Hepatocyte (in vitro differentiated cells): Measurements from ENCODE around the gene SSTR4.

ENCODE experiments used
- EZH2phosphoT487 ChIP-seq: fragments of 200-600 bp; sonication (generic); IDR thresholded peaks from one replicate; pipeline ENCODE4 v1.6.1; 2018; ENCODE audit warnings: antibody characterized with exemption, mild to moderate bottlenecking, low read depth, moderate library complexity; ENCODE audit not compliant: unreplicated experiment, severe bottlenecking
- TF ChIP-seq, protein P1 (sequence below): fragments of 200-600 bp; sonication (generic); IDR thresholded peaks from 2 replicates; pipeline ENCODE4 v1.5.1; 2016; ENCODE audit warnings: antibody characterized with exemption, mild to moderate bottlenecking; ENCODE audit not compliant: poor library complexity

DNA sequence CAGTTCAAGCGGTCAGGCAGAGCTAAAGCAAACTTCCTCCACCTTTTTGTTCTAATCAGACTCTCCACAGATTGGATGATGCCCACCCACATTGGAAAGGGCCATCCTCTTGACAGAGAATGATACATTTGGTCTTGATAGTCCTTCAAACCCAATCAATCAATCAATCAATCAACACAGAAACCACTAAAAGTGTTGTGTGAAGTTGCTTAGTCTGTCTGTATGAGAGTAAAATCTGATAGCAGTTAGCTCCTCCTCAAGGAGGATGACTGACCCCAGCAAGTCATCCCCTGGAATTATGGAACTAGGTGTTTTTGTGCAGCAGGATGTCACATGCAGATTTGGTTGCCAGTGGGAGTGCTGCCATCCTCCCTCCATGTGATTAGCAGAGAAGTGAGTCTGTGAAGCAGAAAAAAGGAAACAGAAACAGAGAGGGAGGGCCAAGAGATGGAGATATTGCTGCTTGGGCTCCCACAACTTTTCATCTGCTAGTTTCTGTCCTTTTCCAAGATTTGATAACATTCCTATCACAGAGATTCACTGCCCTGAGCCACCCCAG, 32.0 kb upstream of the SSTR4 start:
- TF ChIP-seq, protein P1, sequence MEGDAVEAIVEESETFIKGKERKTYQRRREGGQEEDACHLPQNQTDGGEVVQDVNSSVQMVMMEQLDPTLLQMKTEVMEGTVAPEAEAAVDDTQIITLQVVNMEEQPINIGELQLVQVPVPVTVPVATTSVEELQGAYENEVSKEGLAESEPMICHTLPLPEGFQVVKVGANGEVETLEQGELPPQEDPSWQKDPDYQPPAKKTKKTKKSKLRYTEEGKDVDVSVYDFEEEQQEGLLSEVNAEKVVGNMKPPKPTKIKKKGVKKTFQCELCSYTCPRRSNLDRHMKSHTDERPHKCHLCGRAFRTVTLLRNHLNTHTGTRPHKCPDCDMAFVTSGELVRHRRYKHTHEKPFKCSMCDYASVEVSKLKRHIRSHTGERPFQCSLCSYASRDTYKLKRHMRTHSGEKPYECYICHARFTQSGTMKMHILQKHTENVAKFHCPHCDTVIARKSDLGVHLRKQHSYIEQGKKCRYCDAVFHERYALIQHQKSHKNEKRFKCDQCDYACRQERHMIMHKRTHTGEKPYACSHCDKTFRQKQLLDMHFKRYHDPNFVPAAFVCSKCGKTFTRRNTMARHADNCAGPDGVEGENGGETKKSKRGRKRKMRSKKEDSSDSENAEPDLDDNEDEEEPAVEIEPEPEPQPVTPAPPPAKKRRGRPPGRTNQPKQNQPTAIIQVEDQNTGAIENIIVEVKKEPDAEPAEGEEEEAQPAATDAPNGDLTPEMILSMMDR, result no peak
- TF ChIP-seq EZH2phosphoT487, result no peak
